Small intestine (tissue), 7 donors: Measurements from ENCODE around the gene DPEP2. TPM values are rescaled to one million over a fixed set of nuclear protein-coding genes. Genes with fewer than 3 reads are reported as not detected.

ENCODE experiments used
- DNase-seq, 2 donors: peaks; one replicate each; pipeline versions ENCODE4 v3.0.0 to v3.0.0-alpha.2; 2013
- FAIRE-seq: peaks from 2 replicates; lab custom pipeline; 2012; peaks lifted over from hg19 to GRCh38; lab: Jason Lieb, UNC
- H3K27ac ChIP-seq, 3 donors: one replicate each; pipeline ENCODE4 v1.5.1; 2013; ENCODE audit warnings: low read length in 2 of 3, mild to moderate bottlenecking in 2 of 3, control low read depth in 1 of 3, inconsistent platforms in 1 of 3, low read depth in 1 of 3, moderate library complexity in 1 of 3
- H3K27me3 ChIP-seq, 3 donors: one replicate each; pipeline ENCODE4 v1.6.1; 2013; ENCODE audit warnings: low read length in 3 of 3, inconsistent platforms in 1 of 3; ENCODE audit not compliant: control insufficient read depth in 3 of 3, insufficient read depth in 3 of 3
- H3K36me3 ChIP-seq, 3 donors: one replicate each; pipeline ENCODE4 v1.6.1; 2013; ENCODE audit warnings: low read length in 3 of 3, inconsistent platforms in 1 of 3, low read depth in 1 of 3, mild to moderate bottlenecking in 1 of 3, moderate library complexity in 1 of 3; ENCODE audit not compliant: control insufficient read depth in 3 of 3, insufficient read depth in 2 of 3
- H3K4me1 ChIP-seq, 3 donors: one replicate each; pipeline ENCODE4 v1.6.1; 2013; ENCODE audit warnings: low read length in 2 of 3, inconsistent platforms in 1 of 3, low read depth in 1 of 3, mild to moderate bottlenecking in 1 of 3, moderate library complexity in 1 of 3; ENCODE audit not compliant: control insufficient read depth in 3 of 3, insufficient read depth in 2 of 3
- H3K4me3 ChIP-seq, 3 donors: one replicate each; pipeline ENCODE4 v1.5.1; 2013; ENCODE audit warnings: low read length in 3 of 3, control low read depth in 1 of 3, inconsistent platforms in 1 of 3, low read depth in 1 of 3, mild to moderate bottlenecking in 1 of 3, moderate library complexity in 1 of 3
- H3K9me3 ChIP-seq, 2 donors: one replicate each; pipeline ENCODE4 v1.6.1; 2013; ENCODE audit warnings: low read depth in 1 of 2, low read length in 1 of 2; ENCODE audit not compliant: control insufficient read depth in 2 of 2, insufficient read depth in 1 of 2
- WGBS, 3 donors: extraction: QIAGEN DNeasy Blood & Tissue Kit; methylation state at CpG; one replicate each; pipeline ENCODE4 v1.1.7; 2013; 5-methylcytosine and 5-hydroxymethylcytosine counted together
- polyA plus RNA-seq, 4 donors: library from polyadenylated mRNA; stranded (reverse) in 3 of 4; unstranded in 1 of 4; fragments of 200-250 nt in 3 of 4; fragments of 120-200 nt in 1 of 4; gene quantifications; one replicate each; pipeline versions ENCODE4 v1.2.1 to v1.2.3, GENCODE V29; 2013
- donor health status: healthy with polysubstance abuse.
- donor health status: control.
- donor health status: control.
- donor health status: Bipolar disorder and iron deficiency.
- donor health status: healthy.

Gene DPEP2
- polyA plus RNA-seq, 4 donors: 1.4 to 4.1 (median 3.2) TPM; not detected in 1

DNA sequence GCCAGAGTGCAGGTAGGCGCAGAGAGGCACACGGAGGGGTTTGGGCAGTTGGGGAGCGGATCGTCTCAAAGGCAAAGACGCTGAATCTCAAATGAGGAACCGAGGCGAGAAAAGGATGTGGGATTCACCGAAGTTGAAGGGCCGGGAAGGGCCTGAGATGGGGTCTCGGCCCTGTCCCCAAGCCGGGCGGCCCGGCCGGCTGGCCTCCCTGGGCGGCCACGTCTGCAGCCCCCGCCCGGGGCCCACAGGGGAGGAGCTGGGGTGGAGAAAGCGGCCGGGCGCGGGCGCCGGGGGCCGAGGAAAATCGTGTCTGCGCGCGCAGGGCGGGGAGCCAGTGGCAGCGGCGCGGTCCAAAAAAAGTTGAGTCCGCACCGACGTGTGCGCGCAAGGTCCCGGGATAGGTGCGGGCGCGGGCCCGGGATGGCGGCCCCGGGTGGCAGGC, 31.3 kb downstream of the DPEP2 start:
- peaks cover 0 to 23% (median 0%) of the 10 kb centered on the region in 3 donors for H3K36me3 ChIP-seq
- 2 to 5% (median 3%) methylated on average over 30 to 45 of the region's 45 CpGs for WGBS, 3 donors
- peak overlapping the region; percentile 50 to 95 (median 58) for H3K27ac ChIP-seq
- no peaks in the 10 kb centered on the region for H3K9me3 ChIP-seq
- peaks cover 0 to 31% (median 0%) of the 10 kb centered on the region in 3 donors for H3K4me1 ChIP-seq
- DNase-seq (no peak), FAIRE-seq (no peak)
- H3K4me3 ChIP-seq: peak overlapping the region; percentile 64 to 70 (median 66)
- peaks cover 0 to 7% (median 3%) of the 10 kb centered on the region in 3 donors for H3K27me3 ChIP-seq

GRCh38 chr16:67967183-67967957, 31.9 kb downstream of the DPEP2 start:
- H3K4me3 ChIP-seq: peak overlapping the region; percentile 64 to 70 (median 66)
- FAIRE-seq: no peak
- WGBS, 3 donors: 28 to 60% (median 43%) methylated on average over 18 of the region's 18 CpGs

GRCh38 chr16:67966549-67967182, 32.6 kb downstream of the DPEP2 start:
- H3K27me3 ChIP-seq: peaks cover 0 to 5% (median 3%) of the 10 kb centered on the region in 3 donors
- DNase-seq (no peak), FAIRE-seq (no peak)
- no peaks in the 10 kb centered on the region for H3K9me3 ChIP-seq
- H3K4me1 ChIP-seq: peaks cover 0 to 31% (median 0%) of the 10 kb centered on the region in 3 donors
- WGBS, 3 donors: 63 to 83% (median 77%) methylated on average over 3 of the region's 3 CpGs
- peak overlapping the region in 1 of 3 donors; percentile 64 for H3K4me3 ChIP-seq
- H3K27ac ChIP-seq: peak overlapping the region in 1 of 3 donors; percentile 14
- peaks cover 0 to 35% (median 0%) of the 10 kb centered on the region in 3 donors for H3K36me3 ChIP-seq

More at GRCh38 chr16:67967183-67967957, 31.9 kb downstream of the DPEP2 start:
- Histone ChIP-seq H3K36me3 (peaks cover 0 to 28% (median 0%) of the 10 kb centered on the region in 3 donors), H3K27me3 (peaks cover 0 to 5% (median 3%) of the 10 kb centered on the region in 3 donors), H3K27ac (peak overlapping the region in 2 of 3 donors; percentile 57 to 95), H3K9me3 (no peaks in the 10 kb centered on the region), H3K4me1 (peaks cover 0 to 31% (median 0%) of the 10 kb centered on the region in 3 donors)
- no peak for DNase-seq

- Histone ChIP-seq H3K9me3 (no peaks in the 10 kb centered on the region), H3K4me1 (peaks cover 0 to 31% (median 0%) of the 10 kb centered on the region in 3 donors), H3K27ac (peak overlapping the region in 1 of 3 donors; percentile 15), H3K4me3 (no peak overlapping the region), H3K27me3 (peaks cover 0 to 5% (median 3%) of the 10 kb centered on the region in 3 donors), H3K36me3 (peaks cover 0 to 42% (median 0%) of the 10 kb centered on the region in 3 donors)
- DNase-seq (no peak), FAIRE-seq (no peak)
- 76 to 92% (median 86%) methylated on average over 11 of the region's 11 CpGs for WGBS, 3 donors
Measured at GRCh38 chr16:67965668-67966548, 33.4 kb downstream of the DPEP2 start.

- FAIRE-seq (no peak), DNase-seq (no peak)
- peaks cover 0 to 55% (median 0%) of the 10 kb centered on the region in 3 donors for H3K36me3 ChIP-seq
- H3K4me3 ChIP-seq: no peak overlapping the region
- no peak overlapping the region for H3K27ac ChIP-seq
- peaks cover 0 to 31% (median 0%) of the 10 kb centered on the region in 3 donors for H3K4me1 ChIP-seq
- peaks cover 0 to 3% (median 3%) of the 10 kb centered on the region in 3 donors for H3K27me3 ChIP-seq
- H3K9me3 ChIP-seq: no peaks in the 10 kb centered on the region
- WGBS, 3 donors: 81 to 87% (median 86%) methylated on average over 6 of the region's 6 CpGs
Measured at GRCh38 chr16:67964477-67965131, 34.7 kb downstream of the DPEP2 start.

DNA sequence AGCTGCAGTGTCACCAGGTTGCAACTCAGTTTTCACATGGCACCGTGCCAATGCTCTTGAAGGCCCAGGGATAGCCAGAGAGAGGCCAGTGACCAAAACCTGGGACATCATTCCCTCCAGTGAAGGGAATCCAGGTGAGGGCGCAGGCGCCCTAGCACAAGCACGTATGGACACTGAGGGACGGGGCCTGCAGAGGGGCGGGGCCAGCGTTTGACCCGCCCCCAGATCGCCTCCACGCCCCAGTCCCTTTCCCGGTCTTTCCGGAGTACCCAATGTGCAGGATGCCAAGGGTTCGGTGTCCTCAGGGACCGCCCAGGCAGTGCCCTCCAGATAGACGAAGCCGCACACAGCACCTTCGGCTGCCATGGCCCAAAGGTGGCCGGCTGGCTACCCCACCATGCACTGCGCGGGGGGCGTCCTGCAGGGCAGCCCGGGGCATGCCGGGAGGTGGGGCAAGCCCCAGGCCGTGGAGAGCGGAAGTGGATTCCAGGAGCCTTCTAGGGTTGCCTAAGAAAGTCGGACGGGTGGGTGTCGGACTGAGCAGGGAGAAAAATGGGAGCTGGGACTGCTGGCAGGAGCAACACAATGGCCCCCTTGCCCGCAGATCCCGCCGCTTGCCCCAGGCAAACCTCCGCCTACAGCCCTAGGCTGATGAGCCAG, 35.5 kb downstream of the DPEP2 start:
- Histone ChIP-seq H3K9me3 (no peaks in the 10 kb centered on the region), H3K36me3 (peaks cover 0 to 63% (median 0%) of the 10 kb centered on the region in 3 donors), H3K4me3 (peak overlapping the region in 1 of 3 donors; percentile 45), H3K27me3 (peaks cover 0 to 3% (median 0%) of the 10 kb centered on the region in 3 donors), H3K4me1 (peaks cover 0 to 31% (median 0%) of the 10 kb centered on the region in 3 donors), H3K27ac (peak overlapping the region in 1 of 3 donors; percentile 8)
- DNase-seq (peak; percentile 20 to 72), FAIRE-seq (no peak)
- 43 to 62% (median 58%) methylated on average over 32 of the region's 32 CpGs for WGBS, 3 donors

DNA sequence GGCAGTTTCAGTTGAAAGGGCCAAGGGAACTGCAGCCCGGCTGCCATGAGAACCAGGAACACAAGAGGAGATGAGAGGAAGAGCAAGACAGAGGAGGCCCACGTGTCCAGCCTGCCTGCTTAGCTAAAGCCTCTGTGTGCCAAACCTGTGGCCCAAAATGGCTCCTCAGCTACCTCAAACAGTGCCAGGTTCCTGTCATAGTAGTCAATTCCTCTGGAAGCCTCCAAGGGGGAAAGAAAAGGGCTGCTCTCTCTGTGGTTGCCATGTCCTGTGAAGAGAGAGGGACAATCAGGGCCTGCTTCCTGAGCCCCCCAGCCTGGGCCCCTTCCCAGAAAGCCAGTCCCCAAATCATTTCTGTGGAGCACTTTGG, 36.0 kb downstream of the DPEP2 start:
- DNase-seq (no peak), FAIRE-seq (no peak)
- WGBS, 3 donors: 68 to 86% (median 70%) methylated on average over 2 of the region's 2 CpGs
- Histone ChIP-seq H3K27ac (peak overlapping the region in 1 of 3 donors; percentile 8), H3K36me3 (peaks cover 0 to 69% (median 0%) of the 10 kb centered on the region in 3 donors), H3K9me3 (no peaks in the 10 kb centered on the region), H3K4me3 (peak overlapping the region in 1 of 3 donors; percentile 45), H3K4me1 (peaks cover 0 to 31% (median 0%) of the 10 kb centered on the region in 3 donors), H3K27me3 (peaks cover 0 to 3% (median 0%) of the 10 kb centered on the region in 3 donors)
